Neural cell (in vitro differentiated cells): ENCODE data around the gene FBXL17. TPM values are rescaled to one million over a fixed set of nuclear protein-coding genes. Genes with fewer than 3 reads are reported as not detected.

ENCODE experiments used
- H2AFZ ChIP-seq: fragments of 200-600, 300-800 bp; sonication (generic), shearing (Covaris generic); 2 replicates; pipeline ENCODE4 v1.6.0; 2014; ENCODE audit warnings: low read depth, mild to moderate bottlenecking, antibody characterized with exemption, low read length, moderate library complexity
- H3F3A ChIP-seq: fragments of 200-600 bp; shearing (Covaris generic); 2 replicates; pipeline ENCODE4 v1.6.1; 2016; ENCODE audit warnings: mild to moderate bottlenecking, moderate library complexity, mixed read lengths, antibody characterized with exemption, low read length; ENCODE audit not compliant: insufficient read depth, poor library complexity, severe bottlenecking
- H3K27ac ChIP-seq: fragments of 200-600, 300-800 bp; sonication (generic), shearing (Covaris generic); 2 replicates; pipeline ENCODE4 v1.5.1; 2014; ENCODE audit warnings: mild to moderate bottlenecking, low read length, moderate library complexity
- H3K27me3 ChIP-seq: fragments of 300-800, 200-600 bp; sonication (generic), shearing (Covaris generic); 2 replicates; pipeline ENCODE4 v1.6.0; 2014; ENCODE audit warnings: mild to moderate bottlenecking, low read depth, low read length, moderate library complexity; ENCODE audit not compliant: insufficient read depth
- H3K36me3 ChIP-seq: fragments of 300-800, 200-600 bp; sonication (generic), shearing (Covaris generic); 2 replicates; pipeline ENCODE4 v1.5.1; 2014; ENCODE audit warnings: mild to moderate bottlenecking, antibody characterized with exemption, low read length, moderate library complexity; ENCODE audit not compliant: insufficient read depth
- H3K4me2 ChIP-seq: fragments of 300-800, 200-600 bp; sonication (generic), shearing (Covaris generic); 2 replicates; pipeline ENCODE4 v1.6.0; 2014; ENCODE audit warnings: mild to moderate bottlenecking, low read length
- H3K4me3 ChIP-seq: fragments of 300-800, 200-600 bp; sonication (generic), shearing (Covaris generic); 2 replicates; pipeline ENCODE4 v1.5.1; 2014; ENCODE audit warnings: mild to moderate bottlenecking, low read length, moderate library complexity
- H3K79me2 ChIP-seq: fragments of 200-600 bp; shearing (Covaris generic); replicated peaks from 2 replicates; pipeline ENCODE4 v1.6.0; 2014; ENCODE audit warnings: mild to moderate bottlenecking, low read length, moderate library complexity; ENCODE audit not compliant: insufficient read depth
- H3K9ac ChIP-seq: fragments of 300-800, 200-600 bp; sonication (generic), shearing (Covaris generic); 2 replicates; pipeline ENCODE4 v1.6.1; 2016; ENCODE audit warnings: mild to moderate bottlenecking, low read length, mixed read lengths
- H3K9me2 ChIP-seq: fragments of 200-600 bp; shearing (Covaris generic); 2 replicates; pipeline ENCODE4 v1.6.1; 2016; ENCODE audit warnings: mild to moderate bottlenecking, low read length, mixed read lengths; ENCODE audit not compliant: insufficient read depth
- H3K9me3 ChIP-seq: fragments of 200-600, 300-800 bp; sonication (generic), shearing (Covaris generic); 2 replicates; pipeline ENCODE4 v1.6.1; 2016; ENCODE audit warnings: mild to moderate bottlenecking, mixed run types, low read length, moderate library complexity, mixed read lengths
- H4K20me1 ChIP-seq: fragments of 200-600 bp; shearing (Covaris generic); 2 replicates; pipeline ENCODE4 v1.6.1; 2016; ENCODE audit warnings: mild to moderate bottlenecking, mixed run types; ENCODE audit not compliant: insufficient read depth
- EP300 ChIP-seq: fragments of 450-650 bp; conservative IDR thresholded peaks from 2 replicates; pipeline ENCODE4 v1.6.1; 2014; ENCODE audit warnings: antibody characterized with exemption, mild to moderate bottlenecking, moderate library complexity; ENCODE audit not compliant: poor library complexity, severe bottlenecking
- EZH2 ChIP-seq: fragments of 200-600, 300-800 bp; shearing (Covaris generic), sonication (generic); IDR thresholded peaks from 2 replicates; pipeline ENCODE4 v1.6.1; 2014; ENCODE audit warnings: antibody characterized with exemption, low read length, borderline replicate concordance, mild to moderate bottlenecking; ENCODE audit not compliant: insufficient read depth, poor library complexity, severe bottlenecking
- MXI1 ChIP-seq: fragments of 450-650 bp; conservative IDR thresholded peaks from 2 replicates; pipeline ENCODE4 v1.6.1; 2014; ENCODE audit warnings: antibody characterized with exemption, mild to moderate bottlenecking; ENCODE audit not compliant: poor library complexity, severe bottlenecking
- POLR2AphosphoS5 ChIP-seq: IDR thresholded peaks from 2 replicates; pipeline ENCODE4 v1.6.1; 2012
- RAD21 ChIP-seq: fragments of 450-650 bp; conservative IDR thresholded peaks from 2 replicates; pipeline ENCODE4 v1.6.1; 2014; ENCODE audit warnings: antibody characterized with exemption, mild to moderate bottlenecking, moderate library complexity
- SMC3 ChIP-seq: fragments of 450-650 bp; conservative IDR thresholded peaks from 2 replicates; pipeline ENCODE4 v1.6.1; 2014; ENCODE audit warnings: antibody characterized with exemption, mild to moderate bottlenecking, moderate library complexity; ENCODE audit not compliant: poor library complexity
- TAF1 ChIP-seq: IDR thresholded peaks from 2 replicates; pipeline ENCODE4 v1.6.1; 2012; ENCODE audit warnings: low read depth
- polyA plus RNA-seq: library from polyadenylated mRNA; depleted of rRNA; stranded (reverse); fragments of >200 nt; gene quantifications from 2 replicates; pipeline ENCODE4 v1.2.3, GENCODE V29; 2014
- TF ChIP-seq, protein P1 (sequence below): IDR thresholded peaks from 2 replicates; pipeline ENCODE4 v1.6.1; 2012; ENCODE audit warnings: borderline replicate concordance
- TF ChIP-seq, protein P2 (sequence below): fragments of 450-650 bp; IDR thresholded peaks from 2 replicates; pipeline ENCODE4 v1.5.1; 2014; ENCODE audit warnings: antibody characterized with exemption, mild to moderate bottlenecking, moderate library complexity; ENCODE audit not compliant: poor library complexity, severe bottlenecking

The FBXL17 gene
- polyA plus RNA-seq, 1 donor from 2014 or later = 19.6 TPM

- Histone ChIP-seq H4K20me1 (no peaks in the 10 kb centered on the region), H3K4me3 (no peak overlapping the region), H2AFZ (no peak overlapping the region), H3K9ac (no peak overlapping the region), H3K4me2 (no peak overlapping the region), H3K9me3 (no peaks in the 10 kb centered on the region), H3K36me3 (peaks cover 4% of the 10 kb centered on the region), H3K79me2 (peaks cover 10% of the 10 kb centered on the region), H3K27ac (no peak overlapping the region), H3K27me3 (no peaks in the 10 kb centered on the region), H3K9me2 (no peaks in the 10 kb centered on the region), H3F3A (no peaks in the 10 kb centered on the region)
- TF ChIP-seq EZH2 (no peak), POLR2AphosphoS5 (no peak), RAD21 (no peak), SMC3 (no peak), MXI1 (no peak), EP300 (no peak), TAF1 (no peak)
- TF ChIP-seq, protein P1, sequence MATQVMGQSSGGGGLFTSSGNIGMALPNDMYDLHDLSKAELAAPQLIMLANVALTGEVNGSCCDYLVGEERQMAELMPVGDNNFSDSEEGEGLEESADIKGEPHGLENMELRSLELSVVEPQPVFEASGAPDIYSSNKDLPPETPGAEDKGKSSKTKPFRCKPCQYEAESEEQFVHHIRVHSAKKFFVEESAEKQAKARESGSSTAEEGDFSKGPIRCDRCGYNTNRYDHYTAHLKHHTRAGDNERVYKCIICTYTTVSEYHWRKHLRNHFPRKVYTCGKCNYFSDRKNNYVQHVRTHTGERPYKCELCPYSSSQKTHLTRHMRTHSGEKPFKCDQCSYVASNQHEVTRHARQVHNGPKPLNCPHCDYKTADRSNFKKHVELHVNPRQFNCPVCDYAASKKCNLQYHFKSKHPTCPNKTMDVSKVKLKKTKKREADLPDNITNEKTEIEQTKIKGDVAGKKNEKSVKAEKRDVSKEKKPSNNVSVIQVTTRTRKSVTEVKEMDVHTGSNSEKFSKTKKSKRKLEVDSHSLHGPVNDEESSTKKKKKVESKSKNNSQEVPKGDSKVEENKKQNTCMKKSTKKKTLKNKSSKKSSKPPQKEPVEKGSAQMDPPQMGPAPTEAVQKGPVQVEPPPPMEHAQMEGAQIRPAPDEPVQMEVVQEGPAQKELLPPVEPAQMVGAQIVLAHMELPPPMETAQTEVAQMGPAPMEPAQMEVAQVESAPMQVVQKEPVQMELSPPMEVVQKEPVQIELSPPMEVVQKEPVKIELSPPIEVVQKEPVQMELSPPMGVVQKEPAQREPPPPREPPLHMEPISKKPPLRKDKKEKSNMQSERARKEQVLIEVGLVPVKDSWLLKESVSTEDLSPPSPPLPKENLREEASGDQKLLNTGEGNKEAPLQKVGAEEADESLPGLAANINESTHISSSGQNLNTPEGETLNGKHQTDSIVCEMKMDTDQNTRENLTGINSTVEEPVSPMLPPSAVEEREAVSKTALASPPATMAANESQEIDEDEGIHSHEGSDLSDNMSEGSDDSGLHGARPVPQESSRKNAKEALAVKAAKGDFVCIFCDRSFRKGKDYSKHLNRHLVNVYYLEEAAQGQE = no peak
- TF ChIP-seq, protein P2, sequence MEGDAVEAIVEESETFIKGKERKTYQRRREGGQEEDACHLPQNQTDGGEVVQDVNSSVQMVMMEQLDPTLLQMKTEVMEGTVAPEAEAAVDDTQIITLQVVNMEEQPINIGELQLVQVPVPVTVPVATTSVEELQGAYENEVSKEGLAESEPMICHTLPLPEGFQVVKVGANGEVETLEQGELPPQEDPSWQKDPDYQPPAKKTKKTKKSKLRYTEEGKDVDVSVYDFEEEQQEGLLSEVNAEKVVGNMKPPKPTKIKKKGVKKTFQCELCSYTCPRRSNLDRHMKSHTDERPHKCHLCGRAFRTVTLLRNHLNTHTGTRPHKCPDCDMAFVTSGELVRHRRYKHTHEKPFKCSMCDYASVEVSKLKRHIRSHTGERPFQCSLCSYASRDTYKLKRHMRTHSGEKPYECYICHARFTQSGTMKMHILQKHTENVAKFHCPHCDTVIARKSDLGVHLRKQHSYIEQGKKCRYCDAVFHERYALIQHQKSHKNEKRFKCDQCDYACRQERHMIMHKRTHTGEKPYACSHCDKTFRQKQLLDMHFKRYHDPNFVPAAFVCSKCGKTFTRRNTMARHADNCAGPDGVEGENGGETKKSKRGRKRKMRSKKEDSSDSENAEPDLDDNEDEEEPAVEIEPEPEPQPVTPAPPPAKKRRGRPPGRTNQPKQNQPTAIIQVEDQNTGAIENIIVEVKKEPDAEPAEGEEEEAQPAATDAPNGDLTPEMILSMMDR = no peak
Observed at GRCh38 chr5:108366500-108366899, 15.4 kb downstream of the FBXL17 start.

GRCh38 chr5:108361771-108362170 is 20.1 kb downstream of the FBXL17 start:
- no peak overlapping the region for H3K9ac ChIP-seq
- H3F3A ChIP-seq = no peaks in the 10 kb centered on the region
- H3K27me3 ChIP-seq = no peaks in the 10 kb centered on the region
- no peak overlapping the region for H2AFZ ChIP-seq
- no peaks in the 10 kb centered on the region for H3K9me2 ChIP-seq
- no peak overlapping the region for H3K27ac ChIP-seq
- H3K4me3 ChIP-seq = no peak overlapping the region
- H3K79me2 ChIP-seq = no peaks in the 10 kb centered on the region
- H3K36me3 ChIP-seq = peaks cover 8% of the 10 kb centered on the region
- no peaks in the 10 kb centered on the region for H3K9me3 ChIP-seq
- no peaks in the 10 kb centered on the region for H4K20me1 ChIP-seq
- TF ChIP-seq SMC3 = no peak
- no peak for TF ChIP-seq TAF1
- TF ChIP-seq, protein P2 = no peak
- TF ChIP-seq EP300 = no peak
- no peak for TF ChIP-seq POLR2AphosphoS5
- no peak for TF ChIP-seq EZH2
- no peak for TF ChIP-seq MXI1
- TF ChIP-seq RAD21 = no peak
- TF ChIP-seq, protein P1 = no peak
- H3K4me2 ChIP-seq = no peak overlapping the region
